C4-2B (cell line): ENCODE data around the gene DNAJC1.

Experiments used
- H3K27ac ChIP-seq: fragments of 450-650 bp; 2 replicates; pipeline ENCODE4 v1.5.1; 2017
- CTCF ChIP-seq: fragments of 450-650 bp; conservative IDR thresholded peaks from 2 replicates; pipeline ENCODE4 v1.5.1; 2017; ENCODE audit warnings: mild to moderate bottlenecking
- ZFX ChIP-seq: fragments of 450-650 bp; IDR thresholded peaks from 2 replicates; pipeline ENCODE4 v1.6.1; 2017

DNAJC1 gene

GRCh38 chr10:21733710-21734109 lies 269.8 kb downstream of the DNAJC1 start:
- H3K27ac ChIP-seq: no peak overlapping the region
- no peak for TF ChIP-seq CTCF
- no peak for TF ChIP-seq ZFX

GRCh38 chr10:21732067-21732772 lies 271.3 kb downstream of the DNAJC1 start:
- H3K27ac ChIP-seq: no peak overlapping the region
- TF ChIP-seq ZFX (no peak), CTCF (peak; percentile 79)

- TF ChIP-seq CTCF (no peak), ZFX (no peak)
- H3K27ac ChIP-seq: no peak overlapping the region
These were observed 274.9 kb downstream of the DNAJC1 start for GRCh38 chr10:21728618-21729017.

- H3K27ac ChIP-seq: no peak overlapping the region
- TF ChIP-seq ZFX: no peak
- TF ChIP-seq CTCF: no peak; the same call in 1 of the 2 replicates
These were observed 275.9 kb downstream of the DNAJC1 start for GRCh38 chr10:21727452-21728168.

GRCh38 chr10:21726601-21727225 lies 276.8 kb downstream of the DNAJC1 start:
- TF ChIP-seq ZFX: no peak
- no peak for TF ChIP-seq CTCF
- H3K27ac ChIP-seq: no peak overlapping the region

- H3K27ac ChIP-seq: no peak overlapping the region
- TF ChIP-seq CTCF (no peak), ZFX (no peak)
These were observed 278.7 kb downstream of the DNAJC1 start for GRCh38 chr10:21724687-21725367.
